OCI-LY1 (cell line): ENCODE measurements around the gene MED13L.

ENCODE experiments used
- H2AFZ ChIP-seq: fragments of 200-600 bp; sonication (generic), shearing (Covaris generic); 2 replicates; pipeline ENCODE4 v1.6.0; 2014; ENCODE audit warnings: antibody characterized with exemption, mild to moderate bottlenecking, low read length
- H3F3A ChIP-seq: fragments of 200-600 bp; sonication (generic), shearing (Covaris generic); 2 replicates; pipeline ENCODE4 v1.6.0; 2014; ENCODE audit warnings: mild to moderate bottlenecking, antibody characterized with exemption, low read length, moderate library complexity; ENCODE audit not compliant: insufficient read depth
- H3K27ac ChIP-seq: fragments of 200-600 bp; sonication (generic); 2 replicates; pipeline ENCODE4 v1.5.1; 2014; ENCODE audit warnings: low read length, mixed run types, mild to moderate bottlenecking, low read depth; ENCODE audit not compliant: poor library complexity, severe bottlenecking
- H3K27me3 ChIP-seq: fragments of 200-600 bp; sonication (generic); 2 replicates; pipeline ENCODE4 v1.6.0; 2014; ENCODE audit warnings: antibody characterized with exemption, mild to moderate bottlenecking, low read length, moderate library complexity; ENCODE audit not compliant: insufficient read depth
- H3K36me3 ChIP-seq: fragments of 200-600 bp; sonication (generic); 2 replicates; pipeline ENCODE4 v1.6.1; 2014; ENCODE audit warnings: mild to moderate bottlenecking, antibody characterized with exemption, low read length, moderate library complexity, mixed read lengths; ENCODE audit not compliant: insufficient read depth
- H3K4me1 ChIP-seq: fragments of 200-600 bp; sonication (generic); 2 replicates; pipeline ENCODE4 v1.5.1; 2014; ENCODE audit warnings: mild to moderate bottlenecking, low read length, moderate library complexity; ENCODE audit not compliant: insufficient read depth, severe bottlenecking
- H3K4me2 ChIP-seq: fragments of 200-600 bp; sonication (generic), shearing (Covaris generic); 2 replicates; pipeline ENCODE4 v1.6.1; 2014; ENCODE audit warnings: low read length
- H3K4me3 ChIP-seq: fragments of 200-600 bp; sonication (generic); 2 replicates; pipeline ENCODE4 v1.5.1; 2014; ENCODE audit warnings: low read length, low read depth, mild to moderate bottlenecking, mixed read lengths; ENCODE audit not compliant: poor library complexity, severe bottlenecking
- H3K79me2 ChIP-seq: fragments of 200-600 bp; shearing (Covaris generic); 2 replicates; pipeline ENCODE4 v1.6.1; 2016; ENCODE audit warnings: mixed run types, low read length, mixed read lengths; ENCODE audit not compliant: insufficient read depth
- H3K9ac ChIP-seq: fragments of 200-600 bp; sonication (generic), shearing (Covaris generic); 2 replicates; pipeline ENCODE4 v1.6.1; 2014; ENCODE audit warnings: mild to moderate bottlenecking, low read length, mixed read lengths
- H3K9me2 ChIP-seq: fragments of 200-600 bp; sonication (generic), shearing (Covaris generic); 2 replicates; pipeline ENCODE4 v1.6.1; 2014; ENCODE audit warnings: low read depth, mild to moderate bottlenecking, low read length, mixed read lengths
- H3K9me3 ChIP-seq: fragments of 200-600 bp; shearing (Covaris generic); 2 replicates; pipeline ENCODE4 v1.6.1; 2014; ENCODE audit warnings: low read length, mixed read lengths
- H4K20me1 ChIP-seq: fragments of 200-600 bp; sonication (generic), shearing (Covaris generic); 2 replicates; pipeline ENCODE4 v1.6.0; 2016; ENCODE audit warnings: mild to moderate bottlenecking, low read length; ENCODE audit not compliant: insufficient read depth
- CTCF ChIP-seq: fragments of 200-600 bp; sonication (generic), shearing (Covaris generic); IDR thresholded peaks from 2 replicates; pipeline ENCODE4 v1.5.1; 2017; ENCODE audit warnings: mild to moderate bottlenecking, antibody characterized with exemption, low read length, moderate library complexity, mixed read lengths
- EZH2 ChIP-seq: fragments of 200-600 bp; sonication (generic), shearing (Covaris generic); IDR thresholded peaks from 2 replicates; pipeline ENCODE4 v1.8.0; 2017; ENCODE audit warnings: borderline replicate concordance, mixed run types, mild to moderate bottlenecking, antibody characterized with exemption, low read length, moderate library complexity, mixed read lengths

MED13L gene

GRCh38 chr12:116183741-116184141 is 93.8 kb downstream of the MED13L start:
- no peak overlapping the region for H3K9ac ChIP-seq
- peaks cover 2% of the 10 kb centered on the region; the same call in 1 of the 2 replicates for H4K20me1 ChIP-seq
- H3K4me2 ChIP-seq: no peak overlapping the region
- TF ChIP-seq EZH2: no peak
- no peak for TF ChIP-seq CTCF
- no peak overlapping the region for H3K27ac ChIP-seq
- no peak overlapping the region for H3K4me3 ChIP-seq
- no peaks in the 10 kb centered on the region for H3K79me2 ChIP-seq
- H3K9me2 ChIP-seq: no peaks in the 10 kb centered on the region
- no peaks in the 10 kb centered on the region for H3K27me3 ChIP-seq
- H3K36me3 ChIP-seq: no peaks in the 10 kb centered on the region
- no peak overlapping the region for H2AFZ ChIP-seq
- no peaks in the 10 kb centered on the region for H3K4me1 ChIP-seq
- no peaks in the 10 kb centered on the region for H3K9me3 ChIP-seq
- H3F3A ChIP-seq: no peaks in the 10 kb centered on the region; the same call in 1 of the 2 replicates

DNA sequence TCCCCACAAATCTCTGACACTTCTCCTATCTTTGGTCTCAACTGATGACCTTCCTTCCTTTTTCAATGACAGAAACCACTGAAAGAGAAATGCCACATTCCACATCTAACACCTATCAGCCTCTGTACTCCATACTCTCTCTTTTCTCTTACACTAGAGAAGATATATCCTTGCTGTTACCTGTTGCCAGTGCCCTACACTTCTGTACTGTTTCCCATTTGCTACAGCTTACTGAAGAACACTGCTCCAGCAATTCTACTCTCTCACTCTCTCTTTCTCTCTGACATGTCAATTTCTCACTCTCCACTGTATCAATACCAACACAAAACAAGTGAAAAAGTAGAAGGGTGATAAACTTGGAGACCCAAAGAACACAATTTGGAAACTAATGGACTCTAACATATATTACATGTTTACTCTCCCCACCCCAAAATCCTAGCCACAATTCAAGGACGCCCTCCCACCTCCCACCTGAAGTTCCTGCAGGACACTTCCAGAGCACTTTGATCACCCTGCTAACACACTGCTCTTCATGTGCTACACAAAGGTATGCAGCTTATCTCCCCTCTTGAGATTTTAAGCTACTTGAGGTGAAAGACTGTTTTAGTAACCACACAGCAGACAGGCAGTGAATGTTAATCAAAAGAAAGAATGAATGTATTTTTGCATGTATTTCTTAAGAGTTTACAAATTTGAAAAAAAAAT is 95.0 kb downstream of the MED13L start:
- Histone ChIP-seq H2AFZ (no peak overlapping the region), H3K9me3 (no peaks in the 10 kb centered on the region), H3F3A (no peaks in the 10 kb centered on the region; the same call in 1 of the 2 replicates), H3K27me3 (no peaks in the 10 kb centered on the region), H3K4me1 (no peaks in the 10 kb centered on the region), H3K4me3 (no peak overlapping the region), H3K9me2 (no peaks in the 10 kb centered on the region), H3K79me2 (no peaks in the 10 kb centered on the region), H3K4me2 (no peak overlapping the region), H3K27ac (no peak overlapping the region), H3K36me3 (no peaks in the 10 kb centered on the region), H3K9ac (no peak overlapping the region), H4K20me1 (peaks cover 2% of the 10 kb centered on the region; the same call in 1 of the 2 replicates)
- TF ChIP-seq EZH2: no peak
- no peak for TF ChIP-seq CTCF

- H3K36me3 ChIP-seq: no peaks in the 10 kb centered on the region
- H3F3A ChIP-seq: no peaks in the 10 kb centered on the region
- no peaks in the 10 kb centered on the region for H3K27me3 ChIP-seq
- H2AFZ ChIP-seq: no peak overlapping the region
- H3K9ac ChIP-seq: no peak overlapping the region
- no peaks in the 10 kb centered on the region for H3K9me3 ChIP-seq
- H3K4me1 ChIP-seq: no peaks in the 10 kb centered on the region
- H3K4me2 ChIP-seq: no peak overlapping the region
- no peak for TF ChIP-seq EZH2
- no peak for TF ChIP-seq CTCF
- H3K9me2 ChIP-seq: no peaks in the 10 kb centered on the region
- no peaks in the 10 kb centered on the region for H3K79me2 ChIP-seq
- no peak overlapping the region for H3K27ac ChIP-seq
- peaks cover 4% of the 10 kb centered on the region; the same call in 1 of the 2 replicates for H4K20me1 ChIP-seq
- no peak overlapping the region for H3K4me3 ChIP-seq
Observed at GRCh38 chr12:116180448-116180847, 97.0 kb downstream of the MED13L start.
